ENCODE results near the gene OR4X2. TPM values are rescaled to one million over a fixed set of nuclear protein-coding genes. Genes with fewer than 3 reads are reported as not detected.
A peak's percentile ranks its signal among the peaks of the same experiment; 100 is the strongest.

Gene OR4X2, protein sequence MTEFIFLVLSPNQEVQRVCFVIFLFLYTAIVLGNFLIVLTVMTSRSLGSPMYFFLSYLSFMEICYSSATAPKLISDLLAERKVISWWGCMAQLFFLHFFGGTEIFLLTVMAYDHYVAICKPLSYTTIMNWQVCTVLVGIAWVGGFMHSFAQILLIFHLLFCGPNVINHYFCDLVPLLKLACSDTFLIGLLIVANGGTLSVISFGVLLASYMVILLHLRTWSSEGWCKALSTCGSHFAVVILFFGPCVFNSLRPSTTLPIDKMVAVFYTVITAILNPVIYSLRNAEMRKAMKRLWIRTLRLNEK
- total RNA-seq (2014; rRNA removed) (not detected in 2 replicates), Bru-seq, nascent RNA (not detected), BruChase-seq, experiment 1, labeled RNA remaining after a 6-hour chase (not detected), BruChase-seq, experiment 2, labeled RNA remaining after a 2-hour chase (not detected)
- long read RNA-seq, result 0 reads

DNA sequence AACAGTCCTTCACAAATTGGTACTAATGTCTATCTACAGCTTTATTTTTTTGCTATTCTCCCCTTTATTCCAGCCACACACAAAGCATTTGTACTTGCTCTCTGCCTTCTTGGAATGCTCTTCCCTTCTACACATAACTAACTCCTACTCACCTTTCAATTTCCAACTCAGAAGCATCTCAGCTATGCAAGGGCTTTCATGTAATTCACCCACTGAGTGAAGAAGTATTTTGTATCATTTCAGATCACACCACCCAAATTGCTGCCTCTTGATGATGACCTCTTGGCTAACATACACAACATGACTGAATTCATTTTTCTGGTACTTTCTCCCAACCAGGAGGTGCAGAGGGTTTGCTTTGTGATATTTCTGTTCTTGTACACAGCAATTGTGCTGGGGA is at the start of gene OR4X2:
Gene OR4X2 (plus strand): TSS at position 301 of the 400 bp plus-strand sequence. CDS start 0 bp downstream, at position 301.
- no peak within 1 kb of the TSS for H3K4me2 ChIP-seq (ENCODE audit: low read length)
- intact Hi-C loops (cut with micrococcal nuclease), result no loop called here
- no peak within 1 kb of the TSS for H2AFZ ChIP-seq (ENCODE audit: low read length)
- no peaks in the 10 kb centered on the region for H3K36me3 ChIP-seq (ENCODE audit: low read depth, low read length)
- BruUV-seq (replicated peaks), result no TSS peak
- ChIA-PET POLR2A (ENCODE audit: unreplicated experiment) (no interaction called here), CTCF (no interaction called here)
- no peak within 1 kb of the TSS for H3K4me3 ChIP-seq (ENCODE audit: low read length)
- DNase-seq (no peak), ATAC-seq (no peak)
- no peaks in the 10 kb centered on the region for H4K20me1 ChIP-seq (ENCODE audit: low read length)
- no peak within 1 kb of the TSS for H3K27ac ChIP-seq (ENCODE audit: low read length)
- no peaks in the 10 kb centered on the region for H3K9me2 ChIP-seq (replicated peaks; ENCODE audit: low read length)
- H3K27me3 ChIP-seq (ENCODE audit: low read length), result no peaks in the 10 kb centered on the region
- no peaks in the 10 kb centered on the region for H3F3A ChIP-seq (ENCODE audit: low read length, unreplicated experiment)
- no peak within 1 kb of the TSS for H3K9ac ChIP-seq (ENCODE audit: low read length)
- no peaks in the 10 kb centered on the region for H3K79me2 ChIP-seq (ENCODE audit: low read length)
- H3K4me1 ChIP-seq (ENCODE audit: insufficient read depth, low read length), result no peaks in the 10 kb centered on the region
- H3K9me3 ChIP-seq (ENCODE audit: low read length), result no peaks in the 10 kb centered on the region
- no peak for TF ChIP-seq EZH2phosphoT487 (IDR thresholded peaks at IDR 0.05; ENCODE audit: borderline replicate concordance, low read length)
- TF ChIP-seq, protein P1, sequence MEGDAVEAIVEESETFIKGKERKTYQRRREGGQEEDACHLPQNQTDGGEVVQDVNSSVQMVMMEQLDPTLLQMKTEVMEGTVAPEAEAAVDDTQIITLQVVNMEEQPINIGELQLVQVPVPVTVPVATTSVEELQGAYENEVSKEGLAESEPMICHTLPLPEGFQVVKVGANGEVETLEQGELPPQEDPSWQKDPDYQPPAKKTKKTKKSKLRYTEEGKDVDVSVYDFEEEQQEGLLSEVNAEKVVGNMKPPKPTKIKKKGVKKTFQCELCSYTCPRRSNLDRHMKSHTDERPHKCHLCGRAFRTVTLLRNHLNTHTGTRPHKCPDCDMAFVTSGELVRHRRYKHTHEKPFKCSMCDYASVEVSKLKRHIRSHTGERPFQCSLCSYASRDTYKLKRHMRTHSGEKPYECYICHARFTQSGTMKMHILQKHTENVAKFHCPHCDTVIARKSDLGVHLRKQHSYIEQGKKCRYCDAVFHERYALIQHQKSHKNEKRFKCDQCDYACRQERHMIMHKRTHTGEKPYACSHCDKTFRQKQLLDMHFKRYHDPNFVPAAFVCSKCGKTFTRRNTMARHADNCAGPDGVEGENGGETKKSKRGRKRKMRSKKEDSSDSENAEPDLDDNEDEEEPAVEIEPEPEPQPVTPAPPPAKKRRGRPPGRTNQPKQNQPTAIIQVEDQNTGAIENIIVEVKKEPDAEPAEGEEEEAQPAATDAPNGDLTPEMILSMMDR (conservative IDR thresholded peaks at IDR 0.05; ENCODE audit: low read depth, low read length), result no peak
- TF ChIP-seq EZH2 (IDR thresholded peaks at IDR 0.05; ENCODE audit: low read length, unreplicated experiment), result no peak

DNA sequence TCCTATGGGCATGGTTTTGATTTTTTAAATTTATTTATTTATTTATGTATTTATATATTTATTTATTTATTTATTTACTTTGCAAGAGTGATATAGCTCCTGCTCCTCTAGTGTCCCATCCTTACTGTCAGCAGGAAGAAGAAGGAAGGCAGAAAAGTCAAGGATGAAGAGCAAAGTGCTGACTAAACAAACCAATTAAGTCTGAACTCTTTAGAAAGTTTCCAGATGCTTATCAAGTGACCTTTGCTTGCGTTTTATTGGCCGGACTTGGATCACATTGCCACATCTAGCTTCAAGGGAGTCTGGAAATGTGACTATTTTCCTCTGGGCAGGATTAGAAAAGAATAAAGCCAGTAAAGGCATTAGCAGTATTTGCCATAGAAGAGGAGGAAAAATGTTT is 37.0 kb upstream of the OR4X2 start:
- no peak overlapping the region for H3K4me3 ChIP-seq (ENCODE audit: low read length)
- ChIA-PET CTCF (no interaction called here), POLR2A (ENCODE audit: unreplicated experiment) (no interaction called here)
- DNase-seq (no peak), ATAC-seq (no peak)
- no peaks in the 10 kb centered on the region for H3K9me3 ChIP-seq (ENCODE audit: low read length)
- no peaks in the 10 kb centered on the region for H3K9me2 ChIP-seq (replicated peaks; ENCODE audit: low read length)
- H2AFZ ChIP-seq (ENCODE audit: low read length), result no peak overlapping the region
- TF ChIP-seq EZH2 (IDR thresholded peaks at IDR 0.05; ENCODE audit: low read length, unreplicated experiment), result no peak
- TF ChIP-seq, protein P1 (conservative IDR thresholded peaks at IDR 0.05; ENCODE audit: low read depth, low read length), result no peak
- TF ChIP-seq EZH2phosphoT487 (IDR thresholded peaks at IDR 0.05; ENCODE audit: borderline replicate concordance, low read length), result no peak
- H3K36me3 ChIP-seq (ENCODE audit: low read depth, low read length), result no peaks in the 10 kb centered on the region
- no peaks in the 10 kb centered on the region for H3K27me3 ChIP-seq (ENCODE audit: low read length)
- H3K4me2 ChIP-seq (ENCODE audit: low read length), result no peak overlapping the region
- H4K20me1 ChIP-seq (ENCODE audit: low read length), result no peaks in the 10 kb centered on the region
- no peaks in the 10 kb centered on the region for H3K79me2 ChIP-seq (ENCODE audit: low read length)
- no peaks in the 10 kb centered on the region for H3K4me1 ChIP-seq (ENCODE audit: insufficient read depth, low read length)
- intact Hi-C loops (cut with micrococcal nuclease), result no loop called here
- H3F3A ChIP-seq (ENCODE audit: low read length, unreplicated experiment), result no peaks in the 10 kb centered on the region
- no TSS peak for BruUV-seq (replicated peaks)
- no peak overlapping the region for H3K27ac ChIP-seq (ENCODE audit: low read length)
- no peak overlapping the region for H3K9ac ChIP-seq (ENCODE audit: low read length)

- H3K36me3 ChIP-seq (ENCODE audit: low read depth, low read length), result no peaks in the 10 kb centered on the region
- no peaks in the 10 kb centered on the region for H3K9me3 ChIP-seq (ENCODE audit: low read length)
- no peaks in the 10 kb centered on the region for H3K27me3 ChIP-seq (ENCODE audit: low read length)
- no peaks in the 10 kb centered on the region for H3K9me2 ChIP-seq (replicated peaks; ENCODE audit: low read length)
- no peak overlapping the region for H3K27ac ChIP-seq (ENCODE audit: low read length)
- no peaks in the 10 kb centered on the region for H4K20me1 ChIP-seq (ENCODE audit: low read length)
- TF ChIP-seq, protein P1 (conservative IDR thresholded peaks at IDR 0.05; ENCODE audit: low read depth, low read length), result peak; percentile 51
- no peak for TF ChIP-seq EZH2phosphoT487 (IDR thresholded peaks at IDR 0.05; ENCODE audit: borderline replicate concordance, low read length)
- intact Hi-C loops (cut with micrococcal nuclease), result no loop called here
- H3K4me1 ChIP-seq (ENCODE audit: insufficient read depth, low read length), result no peaks in the 10 kb centered on the region
- H3K4me2 ChIP-seq (ENCODE audit: low read length), result no peak overlapping the region
- H3K4me3 ChIP-seq (ENCODE audit: low read length), result no peak overlapping the region
- DNase-seq, result peak; percentile 35
- no TSS peak for BruUV-seq (replicated peaks)
- POLR2A ChIA-PET (ENCODE audit: unreplicated experiment), result no interaction called here
- no peaks in the 10 kb centered on the region for H3K79me2 ChIP-seq (ENCODE audit: low read length)
- CTCF ChIA-PET, result no interaction called here
- no peak overlapping the region for H2AFZ ChIP-seq (ENCODE audit: low read length)
- H3F3A ChIP-seq (ENCODE audit: low read length, unreplicated experiment), result no peaks in the 10 kb centered on the region
- no peak overlapping the region for H3K9ac ChIP-seq (ENCODE audit: low read length)
- peak; percentile 55 for ATAC-seq
Measured at GRCh38 chr11:48210052-48210451, 34.9 kb upstream of the OR4X2 start.
